Lung (tissue), 12 donors: ENCODE results near the gene OGFR. TPM values are rescaled to one million over a fixed set of nuclear protein-coding genes. Genes with fewer than 3 reads are reported as not detected.

ENCODE experiments used
- ATAC-seq: fragments of 200-7000 bp; cut with Tn5 transposase; one replicate; pipeline ENCODE4 v1.9.1; 2020; ENCODE audit warnings: moderate number of reproducible peaks; ENCODE audit not compliant: insufficient read depth, low FRiP score
- DNase-seq, 3 donors: peaks; one replicate each; pipeline ENCODE4 v3.0.0-alpha.2; 2013 to 2017
- H3K27ac ChIP-seq, 2 donors: one replicate each; pipeline ENCODE4 v1.5.1; 2013; ENCODE audit warnings: mild to moderate bottlenecking in 2 of 2, moderate library complexity in 2 of 2, control low read depth in 1 of 2, inconsistent platforms in 1 of 2, low read depth in 1 of 2, low read length in 1 of 2
- H3K27me3 ChIP-seq, 3 donors: one replicate each; pipeline ENCODE4 v1.5.1; 2013; ENCODE audit warnings: low read length in 2 of 3; ENCODE audit not compliant: control insufficient read depth in 3 of 3, insufficient read depth in 3 of 3
- H3K36me3 ChIP-seq, 4 donors: one replicate each; pipeline ENCODE4 v1.5.1; 2013; ENCODE audit warnings: low read length in 4 of 4, mild to moderate bottlenecking in 1 of 4, moderate library complexity in 1 of 4; ENCODE audit not compliant: control insufficient read depth in 4 of 4, insufficient read depth in 4 of 4
- H3K4me1 ChIP-seq, 5 donors: one replicate each; pipeline ENCODE4 v1.5.1; 2013; ENCODE audit warnings: low read length in 5 of 5, mild to moderate bottlenecking in 2 of 5, moderate library complexity in 1 of 5; ENCODE audit not compliant: control insufficient read depth in 5 of 5, insufficient read depth in 5 of 5
- H3K4me3 ChIP-seq: one replicate; pipeline ENCODE4 v1.5.1; 2013; ENCODE audit warnings: mild to moderate bottlenecking, control low read depth, moderate library complexity
- H3K9ac ChIP-seq, 2 donors: one replicate each; pipeline ENCODE4 v1.5.1; 2013; ENCODE audit warnings: low read length in 2 of 2, control low read depth in 1 of 2; ENCODE audit not compliant: insufficient read depth in 1 of 2
- H3K9me3 ChIP-seq, 4 donors: one replicate each; pipeline ENCODE4 v1.5.1; 2013; ENCODE audit warnings: low read length in 3 of 4, mild to moderate bottlenecking in 1 of 4, moderate library complexity in 1 of 4; ENCODE audit not compliant: control insufficient read depth in 4 of 4, insufficient read depth in 3 of 4
- CTCF ChIP-seq: IDR thresholded peaks from 2 replicates; pipeline ENCODE4 v1.5.1; 2012; ENCODE audit warnings: mild to moderate bottlenecking; ENCODE audit errors: control extremely low read depth, extremely low read depth
- WGBS, 2 donors: extraction: QIAGEN DNeasy Blood & Tissue Kit; methylation state at CpG; one replicate each; pipeline ENCODE4 v1.1.7; 2013; 5-methylcytosine and 5-hydroxymethylcytosine counted together
- polyA plus RNA-seq, 2 donors: library from polyadenylated mRNA; stranded (reverse); fragments of 200-250 nt; gene quantifications; one replicate each; pipeline ENCODE4 v1.2.1, GENCODE V29; 2013
- total RNA-seq, 2 donors: library from RNA; depleted of rRNA in 1 of 2; stranded (reverse); fragments of >200 nt in 1 of 2; gene quantifications; one replicate each; pipeline ENCODE4 v1.2.1, GENCODE V29; 2014 to 2021
- donor health status: control.
- donor health status: control.
- donor health status: Bipolar disorder and iron deficiency.
- donor health status: healthy.
- donor health status: DM: yes; HTN: yes; CAD: no.

OGFR gene
- total and polyA plus RNA-seq, 4 donors, result 38.0 to 73.1 (median 63.9) TPM

GRCh38 chr20:62760856-62761758 lies 43.5 kb upstream of the OGFR start:
- H3K27me3 ChIP-seq, result no peaks in the 10 kb centered on the region
- TF ChIP-seq CTCF, result no peak
- no peaks in the 10 kb centered on the region for H3K36me3 ChIP-seq
- H3K4me3 ChIP-seq, result no peak overlapping the region
- H3K9me3 ChIP-seq, result peaks cover 0 to 3% (median 0%) of the 10 kb centered on the region in 4 donors
- WGBS, 2 donors, result 74 to 88% methylated on average over 26 of the region's 26 CpGs
- peak in 1 of 3 donors; percentile 56 for DNase-seq
- no peak overlapping the region for H3K27ac ChIP-seq
- no peak overlapping the region for H3K9ac ChIP-seq
- no peak for ATAC-seq
- H3K4me1 ChIP-seq, result peaks cover 0 to 18% (median 0%) of the 10 kb centered on the region in 5 donors

- DNase-seq (no peak), ATAC-seq (no peak)
- Histone ChIP-seq H3K9me3 (peaks cover 0 to 3% (median 0%) of the 10 kb centered on the region in 4 donors), H3K27me3 (no peaks in the 10 kb centered on the region), H3K27ac (no peak overlapping the region), H3K4me1 (peaks cover 0 to 18% (median 0%) of the 10 kb centered on the region in 5 donors), H3K4me3 (no peak overlapping the region), H3K36me3 (no peaks in the 10 kb centered on the region), H3K9ac (no peak overlapping the region)
- 91 to 97% methylated on average over 6 of the region's 6 CpGs for WGBS, 2 donors
- TF ChIP-seq CTCF, result no peak
Measured at GRCh38 chr20:62761759-62762131, 42.9 kb upstream of the OGFR start.

GRCh38 chr20:62762376-62762775 lies 42.3 kb upstream of the OGFR start:
- peaks cover 0 to 3% (median 0%) of the 10 kb centered on the region in 4 donors for H3K9me3 ChIP-seq
- no peak for DNase-seq

More at GRCh38 chr20:62762376-62762775, 42.3 kb upstream of the OGFR start:
- no peaks in the 10 kb centered on the region for H3K27me3 ChIP-seq
- no peak for TF ChIP-seq CTCF
- H3K4me1 ChIP-seq, result peaks cover 0 to 19% (median 0%) of the 10 kb centered on the region in 5 donors
- no peaks in the 10 kb centered on the region for H3K36me3 ChIP-seq
- no peak overlapping the region for H3K27ac ChIP-seq
- 87 to 96% methylated on average over 22 of the region's 22 CpGs for WGBS, 2 donors
- ATAC-seq, result no peak
- no peak overlapping the region for H3K9ac ChIP-seq
- H3K4me3 ChIP-seq, result no peak overlapping the region
